ENCODE results near the gene GRAMD4.

GRCh38 chr22:46576556-46577367, 43.4 kb upstream of the GRAMD4 start:
- TF ChIP-seq GABPA (IDR thresholded peaks at IDR 0.05; ENCODE audit: low read depth) (no peak), BHLHE40 (IDR thresholded peaks at IDR 0.05; ENCODE audit: borderline replicate concordance in 1 of 2, low read depth in 2 of 2, low read length in 1 of 2) (peak; percentile 12 to 85; a peak in 2 of 4 replicates), CBX3 (IDR thresholded peaks at IDR 0.05; ENCODE audit: borderline replicate concordance, low read depth) (no peak), CTCF (IDR thresholded peaks at IDR 0.05 in 2 of 3, conservative IDR thresholded peaks at IDR 0.05 in 1 of 3; ENCODE audit: control insufficient read depth in 2 of 3, extremely low read depth in 1 of 3, insufficient read depth in 1 of 3, low read depth in 3 of 3, low read length in 3 of 3) (no peak), PBX3 (IDR thresholded peaks at IDR 0.05; ENCODE audit: insufficient replicate concordance, low read depth, low read length) (no peak)
